Activated T-helper 17 cell treated with anti-CD3 and anti-CD28 coated beads, Interleukin-2, amount 50 U/mL, for 72 hours (primary cell): ENCODE measurements around the gene RPS2. TPM values are rescaled to one million over a fixed set of nuclear protein-coding genes. Genes with fewer than 3 reads are reported as not detected.

Source experiments
- ATAC-seq: fragments of 150-1000 bp; cut with Tn5 transposase; replicated peaks from 2 replicates; pipeline ENCODE4 v1.10.0; 2021; ENCODE audit warnings: mild to moderate bottlenecking, moderate library complexity
- H3K27ac Mint-ChIP-seq: one replicate; pipeline ENCODE4 v1.8.0; 2022; ENCODE audit warnings: mixed read lengths
- H3K27me3 Mint-ChIP-seq: one replicate; pipeline ENCODE4 v1.8.0; 2022; ENCODE audit warnings: mixed read lengths
- H3K36me3 Mint-ChIP-seq: one replicate; pipeline ENCODE4 v1.8.0; 2022; ENCODE audit warnings: low read depth, mild to moderate bottlenecking, mixed read lengths
- H3K4me1 Mint-ChIP-seq: one replicate; pipeline ENCODE4 v1.8.0; 2022; ENCODE audit warnings: mixed read lengths
- H3K4me3 Mint-ChIP-seq: one replicate; pipeline ENCODE4 v1.8.0; 2022; ENCODE audit warnings: mild to moderate bottlenecking, mixed read lengths
- H3K9me3 Mint-ChIP-seq: one replicate; pipeline ENCODE4 v1.8.0; 2022; ENCODE audit warnings: mixed read lengths
- total RNA-seq, 2 donors: library from RNA; stranded (reverse); gene quantifications; one replicate each; pipeline ENCODE4 v1.2.3, GENCODE V29; 2022

Gene RPS2
- total RNA-seq, 2 donors from 2014 or later, result 4,570 to 4,579 TPM

DNA sequence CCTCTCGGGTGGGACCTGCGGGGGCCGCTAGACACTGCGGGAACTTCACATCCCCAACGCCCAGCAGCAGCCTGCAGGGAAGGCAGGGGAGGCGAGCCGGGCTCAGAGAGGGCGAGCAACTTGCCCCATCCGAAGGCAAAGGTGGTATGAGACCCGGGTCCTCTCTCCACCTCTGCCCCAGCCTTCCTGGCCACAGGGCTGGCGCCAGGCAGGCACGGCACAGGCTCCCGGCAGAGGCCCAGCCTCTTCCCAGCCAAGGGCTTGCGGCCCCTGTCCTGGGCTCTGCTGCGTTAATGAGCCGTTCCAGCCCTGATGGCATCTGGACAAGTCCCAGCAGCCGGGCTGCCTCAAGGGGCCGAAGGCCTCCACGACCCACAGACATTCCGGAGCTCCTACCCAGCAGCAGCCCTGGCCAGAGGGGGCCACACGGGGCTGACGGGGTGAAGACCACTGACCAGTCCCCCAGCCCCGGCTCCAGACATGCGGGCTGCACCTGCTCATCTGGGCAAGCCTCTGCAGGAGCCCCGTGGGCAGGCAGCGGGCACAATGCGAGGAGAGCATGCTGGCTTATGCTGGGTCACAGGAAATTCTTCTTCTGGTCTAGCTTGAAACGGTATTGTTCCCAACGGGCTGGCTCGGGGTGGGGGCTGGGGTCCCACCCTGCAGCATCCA is 45.2 kb downstream of the RPS2 start:
- no peak for ATAC-seq
- H3K36me3 Mint-ChIP-seq, result no peaks in the 10 kb centered on the region
- no peak overlapping the region for H3K27ac Mint-ChIP-seq
- no peak overlapping the region for H3K4me3 Mint-ChIP-seq
- H3K27me3 Mint-ChIP-seq, result peaks cover 51% of the 10 kb centered on the region
- no peaks in the 10 kb centered on the region for H3K9me3 Mint-ChIP-seq
- H3K4me1 Mint-ChIP-seq, result no peaks in the 10 kb centered on the region

DNA sequence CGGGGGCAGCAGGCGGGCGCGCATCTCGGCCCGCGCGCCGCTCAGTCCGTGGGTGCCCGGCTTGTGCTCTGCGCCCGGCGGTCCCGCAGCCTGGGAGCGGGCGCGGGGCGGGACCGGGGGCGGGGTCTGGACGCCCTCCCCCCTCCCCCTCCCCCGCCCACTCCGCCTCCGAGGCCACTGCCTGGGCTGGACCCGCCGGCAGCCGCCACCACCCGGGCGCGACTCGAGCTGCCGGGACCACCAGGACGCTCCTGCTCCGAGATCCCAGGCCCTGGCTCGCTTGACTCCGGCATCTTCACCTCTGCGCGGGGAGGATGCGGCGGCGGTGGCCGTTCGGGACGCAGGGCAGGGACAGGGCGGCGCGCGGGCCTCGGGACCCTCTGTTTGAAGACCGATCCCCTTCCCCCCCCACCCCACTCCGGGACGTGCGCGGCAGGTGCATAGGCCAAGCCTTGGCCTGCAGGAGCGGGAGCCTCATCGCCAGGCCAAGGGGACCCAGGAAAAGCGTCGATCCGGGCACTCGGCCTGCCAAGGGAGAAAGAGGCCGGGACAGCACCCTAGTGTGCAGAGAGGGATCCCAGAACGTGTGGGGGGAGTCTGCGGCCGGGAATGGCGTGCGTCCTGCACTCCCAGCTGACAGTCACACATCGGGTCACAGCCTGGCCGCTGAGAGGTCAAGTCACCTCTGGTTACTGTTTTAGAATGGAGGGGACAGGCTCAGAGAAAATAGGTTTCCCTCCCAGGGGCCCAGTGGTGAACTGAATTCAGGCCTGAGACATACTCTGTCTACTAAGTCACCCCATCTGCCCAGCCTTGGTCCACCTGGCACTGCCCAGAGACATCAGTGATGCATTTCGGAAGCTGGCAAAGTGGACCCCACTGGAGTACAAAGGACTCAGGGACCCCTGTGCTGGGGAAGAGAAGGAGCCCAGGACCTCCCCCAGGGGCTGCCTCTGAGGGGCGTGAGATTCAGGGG is 46.0 kb downstream of the RPS2 start, which contains the start of gene HS3ST6:
Gene HS3ST6, minus strand, starts transcription at position 65 of the 976 bp plus-strand sequence. CDS start 92 bp downstream, outside the sequence.
- ATAC-seq, result no peak

DNA sequence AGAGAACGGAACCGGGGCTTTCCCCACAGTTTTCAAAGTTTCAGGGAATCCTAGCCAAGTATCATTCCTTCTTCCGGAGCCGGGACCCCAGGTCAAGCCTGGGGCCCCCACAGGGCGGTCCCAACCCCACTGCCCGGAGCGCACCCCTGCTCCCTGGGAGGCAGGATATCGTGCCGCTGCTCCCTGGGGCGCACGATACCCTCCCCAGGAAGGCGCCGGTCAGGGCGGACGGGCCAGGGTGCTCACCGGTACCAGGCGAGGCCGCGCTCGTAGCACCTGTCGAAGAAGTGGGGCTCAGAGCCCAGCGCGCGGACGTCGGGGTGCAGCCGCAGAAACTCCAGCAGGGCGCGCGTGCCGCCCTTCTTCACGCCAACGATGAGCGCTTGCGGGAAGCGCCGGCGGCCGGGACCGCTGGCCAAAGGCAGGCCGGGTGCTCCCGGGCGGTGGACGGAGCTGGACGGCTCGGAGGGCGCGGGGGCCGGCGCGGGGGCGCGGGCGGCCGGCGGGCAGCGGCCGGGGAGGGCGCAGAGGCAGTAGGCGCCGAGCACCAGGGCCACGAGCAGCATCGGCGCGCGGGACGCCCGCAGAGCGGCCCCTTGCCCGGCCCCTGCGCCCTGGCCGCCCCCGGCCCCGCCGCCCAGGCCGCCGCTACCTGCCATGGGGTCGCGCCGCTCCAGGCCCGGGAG is 46.8 kb downstream of the RPS2 start:
- Mint-ChIP-seq H3K27ac (no peak overlapping the region), H3K9me3 (no peaks in the 10 kb centered on the region), H3K36me3 (no peaks in the 10 kb centered on the region), H3K4me1 (no peaks in the 10 kb centered on the region), H3K27me3 (peaks cover 46% of the 10 kb centered on the region), H3K4me3 (no peak overlapping the region)
- ATAC-seq, result no peak

More for the DNA sequence above, 46.0 kb downstream of the RPS2 start, which contains the start of gene HS3ST6:
- Mint-ChIP-seq H3K4me1 (no peaks in the 10 kb centered on the region), H3K9me3 (no peaks in the 10 kb centered on the region), H3K27me3 (peaks cover 51% of the 10 kb centered on the region), H3K4me3 (no peak within 1 kb of the TSS), H3K27ac (no peak within 1 kb of the TSS), H3K36me3 (no peaks in the 10 kb centered on the region)

DNA sequence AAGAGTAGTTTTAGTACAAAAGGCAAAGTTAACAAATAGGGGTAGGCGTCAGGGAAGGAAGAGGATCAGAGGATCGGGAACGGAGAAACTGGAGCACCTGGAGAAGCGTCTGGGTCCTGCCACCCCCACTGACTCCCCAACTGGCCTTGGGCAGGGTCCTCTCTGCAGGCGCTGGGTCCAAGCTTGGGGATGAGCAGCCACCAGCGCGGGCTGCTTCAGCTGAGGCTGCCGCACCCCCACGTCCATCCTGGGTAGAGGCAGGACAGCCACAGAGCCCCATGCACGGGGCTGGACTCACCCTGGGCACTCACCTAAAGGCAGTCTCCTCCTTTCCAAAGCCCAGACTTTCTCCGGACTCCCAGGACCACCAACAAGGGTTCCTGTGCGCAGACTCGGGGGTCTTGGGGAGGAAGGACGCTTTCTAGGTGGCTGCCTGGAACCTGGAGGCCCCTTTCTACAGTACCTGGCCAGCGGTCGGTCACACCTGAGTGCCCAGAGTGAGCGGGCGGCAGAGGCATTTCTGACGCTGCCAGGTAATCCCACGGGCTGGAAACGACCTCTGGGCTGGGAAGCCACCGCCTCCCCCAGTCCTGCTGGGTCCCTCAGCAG is 47.5 kb downstream of the RPS2 start:
- Mint-ChIP-seq H3K4me3 (no peak overlapping the region), H3K27me3 (peaks cover 40% of the 10 kb centered on the region), H3K36me3 (no peaks in the 10 kb centered on the region), H3K4me1 (no peaks in the 10 kb centered on the region), H3K9me3 (no peaks in the 10 kb centered on the region), H3K27ac (no peak overlapping the region)
- no peak for ATAC-seq

DNA sequence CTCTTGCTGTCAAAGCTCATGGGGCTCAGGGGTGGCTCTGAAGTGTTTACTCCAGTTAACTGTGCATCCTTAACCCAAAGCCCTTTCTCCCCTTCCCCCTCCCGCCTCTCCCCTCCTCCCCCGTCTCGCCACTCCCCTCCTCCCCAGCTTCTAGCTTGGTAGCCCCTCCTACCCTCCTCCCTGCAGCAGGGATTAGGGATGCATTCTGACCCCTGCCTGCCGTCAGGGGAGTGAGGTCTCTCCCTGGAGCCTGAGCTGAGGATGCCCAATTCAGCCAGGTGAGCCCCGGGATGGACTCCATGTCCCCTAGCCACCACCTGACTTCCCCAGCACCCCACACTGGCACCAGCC is 48.0 kb downstream of the RPS2 start:
- H3K27me3 Mint-ChIP-seq, result peaks cover 39% of the 10 kb centered on the region
- no peaks in the 10 kb centered on the region for H3K9me3 Mint-ChIP-seq

DNA sequence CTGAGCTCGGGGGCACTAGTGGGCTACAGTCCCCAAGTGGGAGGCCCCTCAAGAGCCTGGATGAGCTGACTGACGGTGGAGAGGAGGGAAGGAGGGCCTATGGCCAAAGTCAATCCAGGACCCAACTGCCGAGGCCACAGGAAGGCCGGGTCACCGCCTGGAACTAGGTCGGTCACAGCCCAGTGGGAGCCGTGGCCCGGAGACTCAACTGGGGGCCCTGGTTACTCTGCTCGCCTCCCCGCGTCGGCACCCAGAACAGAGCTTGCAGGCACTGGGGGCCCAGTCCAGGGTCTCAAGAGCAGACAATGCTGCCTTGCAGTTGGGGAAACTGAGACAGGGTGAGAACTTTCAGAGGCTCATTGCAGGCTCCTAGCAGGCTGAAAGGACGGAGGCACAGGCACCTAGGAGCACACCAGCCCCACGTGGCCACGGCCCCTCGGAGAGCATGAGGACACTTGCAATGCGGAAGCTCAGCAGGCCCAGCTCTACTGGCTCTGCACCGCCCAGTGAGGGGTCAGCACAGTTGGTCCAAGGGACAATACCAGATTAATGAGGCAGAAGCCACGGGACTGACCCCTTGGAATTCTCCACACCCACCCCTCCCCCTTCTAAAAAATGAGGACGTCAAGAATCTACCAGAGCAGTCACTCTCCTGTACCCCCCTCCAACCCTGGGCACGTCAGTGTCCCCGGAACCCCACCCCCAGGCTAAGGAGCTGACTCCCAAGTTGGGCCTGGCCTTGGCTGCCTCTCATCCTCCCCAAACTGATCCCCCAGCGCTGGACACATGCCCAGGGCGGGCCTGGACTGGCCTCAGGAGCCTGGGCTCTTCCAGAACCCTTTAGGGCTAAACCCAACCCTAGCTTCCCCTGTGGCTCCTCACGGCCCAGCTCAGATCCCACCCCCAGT is 48.6 kb downstream of the RPS2 start:
- H3K4me3 Mint-ChIP-seq, result no peak overlapping the region
- no peaks in the 10 kb centered on the region for H3K36me3 Mint-ChIP-seq
- no peak for ATAC-seq
- H3K9me3 Mint-ChIP-seq, result no peaks in the 10 kb centered on the region
- H3K27me3 Mint-ChIP-seq, result peaks cover 33% of the 10 kb centered on the region
- H3K4me1 Mint-ChIP-seq, result no peaks in the 10 kb centered on the region
- no peak overlapping the region for H3K27ac Mint-ChIP-seq

More for the DNA sequence above, 48.0 kb downstream of the RPS2 start:
- H3K4me1 Mint-ChIP-seq, result no peaks in the 10 kb centered on the region
- no peak for ATAC-seq
- H3K27ac Mint-ChIP-seq, result no peak overlapping the region
- H3K36me3 Mint-ChIP-seq, result no peaks in the 10 kb centered on the region
- H3K4me3 Mint-ChIP-seq, result no peak overlapping the region

DNA sequence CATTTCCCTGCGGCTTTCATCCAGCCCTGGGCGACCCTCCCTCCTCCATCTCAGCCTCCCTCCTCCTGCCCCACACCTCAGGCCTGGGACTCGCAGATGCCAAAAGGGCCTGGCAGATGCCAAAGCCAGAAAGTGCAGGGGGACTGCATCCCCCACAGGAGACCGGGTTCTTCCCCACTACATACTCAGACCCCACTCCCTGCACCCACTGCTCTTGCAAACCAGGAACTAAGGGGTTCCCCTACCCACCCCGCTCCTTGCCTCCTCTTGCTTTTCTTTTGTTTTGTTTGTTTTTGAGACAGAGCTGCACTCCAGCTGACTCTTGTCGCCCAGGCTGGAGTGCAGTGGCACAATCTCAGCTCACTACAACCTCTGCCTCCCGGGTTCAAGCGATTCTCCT is 49.6 kb downstream of the RPS2 start:
- Mint-ChIP-seq H3K27me3 (peaks cover 26% of the 10 kb centered on the region), H3K36me3 (no peaks in the 10 kb centered on the region), H3K9me3 (no peaks in the 10 kb centered on the region), H3K4me1 (no peaks in the 10 kb centered on the region), H3K27ac (no peak overlapping the region), H3K4me3 (no peak overlapping the region)
- no peak for ATAC-seq

DNA sequence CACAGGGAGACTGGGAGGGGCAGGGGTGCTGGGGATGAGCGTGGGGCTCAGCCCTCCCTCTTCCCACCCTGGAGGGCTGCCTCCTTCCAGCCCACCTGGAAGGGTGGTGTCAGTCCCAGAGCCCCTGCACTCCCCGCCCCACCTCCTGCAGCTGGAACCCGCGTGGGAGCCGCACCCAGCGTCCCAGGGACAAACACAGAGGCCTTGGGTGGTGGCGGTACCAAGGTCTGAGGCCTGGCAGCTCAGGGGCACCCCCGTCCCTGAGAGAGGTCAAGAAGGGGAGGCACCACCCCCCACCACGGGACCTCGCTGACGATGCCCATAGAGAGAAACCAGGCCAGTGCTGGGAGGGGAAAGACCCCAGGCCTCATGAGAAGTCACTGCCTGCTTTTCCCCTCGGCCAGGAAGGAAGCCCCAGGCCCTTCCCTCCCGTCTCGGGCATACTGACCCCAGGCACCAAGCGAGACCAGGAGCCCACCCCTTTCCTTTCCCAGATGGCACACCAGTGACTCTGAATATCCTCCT is 50.5 kb downstream of the RPS2 start:
- Mint-ChIP-seq H3K36me3 (no peaks in the 10 kb centered on the region), H3K4me3 (no peak overlapping the region), H3K4me1 (no peaks in the 10 kb centered on the region), H3K9me3 (no peaks in the 10 kb centered on the region), H3K27me3 (peaks cover 26% of the 10 kb centered on the region), H3K27ac (no peak overlapping the region)
- ATAC-seq, result no peak

DNA sequence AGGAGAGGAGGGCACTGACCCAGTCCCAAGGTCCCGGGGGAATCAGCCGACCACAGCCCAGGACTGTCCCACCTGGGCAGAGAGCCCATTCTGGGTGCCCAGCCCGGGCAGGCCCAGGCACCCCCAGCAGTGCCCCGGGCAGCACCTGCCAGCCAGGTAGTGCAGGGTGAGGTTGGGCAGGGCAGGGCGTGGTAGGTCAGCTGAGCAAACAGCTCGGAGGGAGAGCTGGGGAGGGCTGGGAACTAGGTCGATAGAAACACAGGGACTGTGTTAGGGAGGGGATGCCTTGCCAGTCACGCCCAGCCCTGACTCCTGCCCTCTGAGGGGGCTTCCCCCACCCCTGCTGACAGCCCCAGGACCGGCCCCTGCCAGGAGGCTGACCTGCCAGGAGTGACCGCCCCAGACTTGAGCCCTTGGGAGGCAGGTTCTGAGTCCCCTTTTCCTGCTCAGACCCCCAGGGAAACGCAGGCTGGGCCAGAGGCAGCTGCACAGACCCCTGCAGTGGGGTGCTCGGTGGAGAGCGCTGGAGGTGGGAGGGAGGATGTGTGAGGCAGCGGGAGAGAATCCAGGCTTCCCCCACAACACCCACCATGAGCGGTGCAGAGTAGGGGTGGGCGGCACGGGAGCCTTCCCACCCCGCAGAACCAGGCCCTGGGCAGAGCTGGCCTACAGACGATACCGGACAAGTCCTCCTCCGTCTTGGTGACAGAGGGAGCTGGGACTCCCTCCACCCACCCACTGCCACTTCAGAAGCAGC is 51.1 kb downstream of the RPS2 start:
- no peak for ATAC-seq
- no peaks in the 10 kb centered on the region for H3K4me1 Mint-ChIP-seq
- no peaks in the 10 kb centered on the region for H3K9me3 Mint-ChIP-seq
- no peak overlapping the region for H3K27ac Mint-ChIP-seq
- H3K36me3 Mint-ChIP-seq, result no peaks in the 10 kb centered on the region
- H3K27me3 Mint-ChIP-seq, result peaks cover 27% of the 10 kb centered on the region
- H3K4me3 Mint-ChIP-seq, result no peak overlapping the region

DNA sequence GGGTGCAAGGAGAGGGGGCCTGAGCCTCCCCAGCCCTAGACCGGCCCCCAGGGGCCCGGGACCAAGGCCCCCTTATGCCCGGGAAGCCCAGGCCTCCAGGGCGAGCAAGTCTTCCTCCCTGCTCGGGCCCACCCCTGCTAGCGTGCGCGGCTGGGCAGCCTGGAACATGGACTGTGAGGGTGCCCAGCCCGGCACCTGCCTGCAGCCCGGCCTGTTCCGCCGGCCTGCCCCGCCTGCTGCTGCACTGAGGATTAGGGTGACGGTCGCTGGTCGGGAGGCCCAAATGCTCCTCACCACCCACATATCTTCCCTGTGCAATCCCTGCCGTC is 52.4 kb downstream of the RPS2 start:
- no peaks in the 10 kb centered on the region for H3K9me3 Mint-ChIP-seq
- ATAC-seq, result no peak

More for the DNA sequence above, 52.4 kb downstream of the RPS2 start:
- Mint-ChIP-seq H3K27ac (no peak overlapping the region), H3K4me1 (no peaks in the 10 kb centered on the region), H3K27me3 (peaks cover 28% of the 10 kb centered on the region), H3K36me3 (no peaks in the 10 kb centered on the region), H3K4me3 (no peak overlapping the region)
